GM19099 (cell line): ENCODE measurements around the gene COL20A1.

Source experiments
- POLR2A ChIP-seq: IDR thresholded peaks from 3 replicates; pipeline ENCODE4 v1.6.1; 2011; ENCODE audit warnings: low read depth; ENCODE audit not compliant: insufficient read length; ENCODE audit errors: extremely low read depth

The COL20A1 gene

DNA sequence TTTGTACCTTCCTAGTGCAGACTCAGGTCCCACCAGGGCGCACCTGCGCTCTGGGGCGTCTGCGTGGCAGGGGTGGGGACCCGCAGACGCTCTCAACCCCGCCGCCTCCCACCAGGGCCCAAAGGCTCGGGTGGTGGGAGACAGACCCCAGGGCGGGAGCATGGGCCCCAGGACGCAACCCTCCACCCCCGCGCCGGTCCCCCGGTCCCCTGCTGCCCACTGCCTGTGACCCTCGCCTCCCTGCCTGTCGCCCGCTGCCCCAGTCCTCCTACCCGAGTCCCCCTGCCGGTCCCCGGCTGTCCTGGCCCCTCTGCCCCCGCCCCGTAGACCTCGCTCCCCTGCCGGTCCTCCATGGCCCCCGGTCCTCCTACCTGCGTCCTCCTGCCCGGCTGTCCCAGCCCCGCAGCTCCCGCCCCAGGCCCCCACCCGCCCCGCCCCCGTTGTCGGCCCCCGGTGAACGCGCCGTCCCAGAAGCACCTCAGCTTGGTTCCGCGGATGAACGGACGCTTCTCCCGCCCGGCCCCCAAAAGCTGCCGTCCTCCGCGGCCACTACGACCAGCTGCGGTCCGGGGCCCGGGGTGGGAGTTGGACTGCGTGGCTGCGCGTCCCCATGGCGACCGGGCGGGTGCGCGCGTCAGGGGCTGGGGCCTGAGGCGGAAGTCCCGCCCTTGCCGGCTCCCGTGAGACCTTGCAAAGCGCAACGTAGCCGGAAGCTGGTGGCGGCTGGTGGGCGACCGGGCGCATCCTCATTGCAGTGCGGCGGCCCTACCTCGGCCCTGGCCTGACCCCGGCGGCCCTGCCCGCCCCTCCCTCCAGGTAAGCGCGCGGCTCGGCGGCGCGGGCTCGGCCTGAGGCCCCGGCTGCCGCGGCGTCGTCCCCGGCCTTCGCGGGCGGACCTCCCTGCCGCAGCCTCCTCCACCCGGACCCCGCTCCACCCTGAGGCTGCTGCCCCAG lies 20.6 kb upstream of the COL20A1 start, which contains the start of gene ARFGAP1:
TSS of gene ARFGAP1 (plus strand) at position 709 of the 954 bp plus-strand sequence. CDS start 2,768 bp downstream, outside the sequence.
- TF ChIP-seq POLR2A: peak; percentile 86

DNA sequence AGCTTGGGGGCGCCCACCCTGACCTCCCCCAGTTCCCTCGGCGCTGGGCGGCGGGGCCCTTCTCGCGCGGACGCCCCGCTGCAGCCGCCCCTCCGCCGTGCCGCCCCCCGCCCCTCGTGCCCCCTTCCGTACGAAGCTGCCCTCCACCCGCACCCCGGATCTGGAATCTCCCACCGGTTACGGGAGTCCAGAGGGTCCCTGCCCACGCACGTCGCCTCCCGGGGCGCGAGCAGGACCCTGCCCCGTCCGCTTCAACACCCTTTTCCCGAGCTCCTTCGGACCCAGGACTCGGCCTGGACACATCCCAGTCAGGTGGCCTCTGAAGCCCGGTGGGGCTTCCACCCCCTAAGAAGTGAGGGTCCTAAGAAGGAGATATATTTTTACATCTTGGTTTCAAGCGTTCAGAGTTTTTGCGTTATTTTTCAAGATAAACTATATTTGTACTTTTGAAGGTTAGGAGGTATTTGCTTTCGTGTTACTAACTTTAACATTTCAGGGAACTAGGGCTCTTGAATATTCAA lies 19.9 kb upstream of the COL20A1 start:
- TF ChIP-seq POLR2A: no peak

DNA sequence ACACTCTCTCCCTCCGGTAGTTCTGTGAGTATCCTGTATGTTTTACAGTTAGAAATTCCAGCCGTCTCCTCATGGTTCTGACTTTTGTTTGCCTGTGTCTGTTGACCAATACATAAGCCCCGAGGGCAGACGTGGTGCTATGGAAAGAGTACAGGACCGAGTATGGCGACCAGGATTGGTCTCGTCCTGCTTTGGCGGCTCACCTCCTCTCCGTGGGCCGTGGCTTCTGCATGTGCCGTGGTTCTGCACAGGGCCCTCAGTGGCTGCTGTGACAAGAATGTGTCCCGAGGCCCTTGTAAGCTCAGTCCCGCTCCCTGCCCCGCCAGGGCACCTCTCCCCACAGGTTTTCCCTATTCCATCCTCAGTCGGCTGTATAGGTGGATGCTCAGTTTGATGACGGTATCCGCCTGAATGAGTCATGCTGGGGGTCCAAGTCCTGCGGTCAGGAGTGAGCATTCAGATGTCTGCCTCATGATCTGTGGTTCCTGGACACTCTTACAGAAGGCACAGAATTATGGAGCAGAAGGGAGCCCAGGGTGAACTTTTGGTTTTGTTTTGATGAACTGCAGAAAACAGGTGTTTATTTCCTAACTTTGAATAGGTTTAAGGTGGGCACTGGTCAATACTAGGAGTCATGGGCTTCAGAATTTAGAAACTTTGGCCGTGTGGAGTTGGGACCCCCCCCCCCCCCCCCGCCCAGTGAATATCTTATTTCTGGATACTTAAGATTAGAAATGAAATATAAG lies 19.2 kb upstream of the COL20A1 start:
- no peak for TF ChIP-seq POLR2A

DNA sequence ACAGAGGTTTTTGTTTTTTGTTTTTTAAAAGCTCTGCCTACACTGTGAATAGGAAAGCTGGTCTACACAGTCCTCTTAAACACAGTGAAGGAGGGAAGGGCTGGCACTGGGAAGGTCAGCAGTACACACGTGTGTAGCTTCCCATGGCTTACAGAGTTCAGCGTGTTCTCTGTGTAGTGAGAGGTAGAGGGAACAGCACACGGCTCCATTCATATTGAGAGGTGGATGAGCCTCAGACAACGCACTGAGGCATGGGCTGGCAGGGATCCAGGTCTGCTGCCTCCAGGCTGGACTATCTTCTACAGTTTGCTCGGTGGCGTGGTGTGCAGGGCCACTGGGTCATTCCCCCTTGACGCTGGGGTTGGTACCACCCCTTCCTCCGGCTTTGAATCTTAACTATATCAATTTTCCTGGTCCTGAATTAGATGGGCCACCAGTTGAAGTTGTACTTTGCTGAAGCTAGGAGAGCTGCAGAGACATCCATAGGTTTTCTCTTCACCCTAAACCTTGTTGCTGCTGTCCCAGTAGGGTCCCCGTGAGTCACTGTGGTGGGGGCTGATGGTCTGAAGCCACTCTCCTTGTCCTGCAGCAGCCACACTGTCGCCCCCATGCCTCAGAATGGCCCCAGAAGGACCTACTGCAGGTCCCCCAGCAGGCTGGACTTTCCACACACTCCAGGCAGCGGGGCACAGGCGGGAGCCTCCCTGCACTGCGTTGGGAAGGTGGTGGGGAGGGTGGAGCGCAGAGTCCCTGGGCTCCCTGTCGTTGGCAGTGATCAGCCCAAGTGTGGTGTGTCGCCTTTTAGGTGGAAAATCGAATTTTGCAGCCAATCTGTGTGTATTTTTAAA lies 18.4 kb upstream of the COL20A1 start:
- TF ChIP-seq POLR2A: no peak

DNA sequence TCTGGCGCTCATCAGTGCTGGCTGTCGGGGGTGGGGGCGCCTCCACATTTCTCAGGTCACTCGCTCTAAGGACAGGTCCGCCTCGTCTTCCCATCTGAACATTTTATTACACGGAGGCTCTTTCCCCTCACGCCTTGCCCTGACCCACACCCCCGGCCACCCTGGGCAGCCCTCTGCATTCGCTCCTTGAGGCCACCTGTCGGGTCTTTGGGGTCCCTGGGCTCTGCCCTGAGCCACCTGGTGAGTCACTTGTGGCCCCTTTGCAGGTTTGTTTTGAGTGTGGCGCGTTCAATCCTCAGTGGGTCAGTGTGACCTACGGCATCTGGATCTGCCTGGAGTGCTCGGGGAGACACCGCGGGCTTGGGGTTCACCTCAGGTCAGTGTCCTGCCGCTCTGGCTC lies 17.2 kb upstream of the COL20A1 start:
- TF ChIP-seq POLR2A: no peak

DNA sequence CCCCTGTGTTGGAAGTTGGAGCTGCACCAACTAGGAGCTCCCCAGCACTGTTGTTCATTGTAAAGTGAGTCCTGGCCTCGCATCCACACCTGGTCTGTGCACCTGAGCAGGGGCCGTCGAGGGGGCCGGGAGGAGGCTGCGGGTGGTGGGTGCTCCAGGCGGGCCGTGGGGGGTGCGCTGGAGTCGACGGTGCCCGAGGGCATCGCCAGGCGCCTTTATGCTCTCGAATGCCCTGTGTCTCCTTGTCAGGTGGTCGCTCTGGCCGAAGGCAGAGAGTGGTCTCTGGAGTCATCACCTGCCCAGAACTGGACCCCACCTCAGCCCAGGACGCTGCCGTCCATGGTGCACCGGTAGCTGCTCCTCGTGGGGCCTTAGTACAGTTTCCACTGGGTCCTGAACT lies 16.0 kb upstream of the COL20A1 start:
- no peak for TF ChIP-seq POLR2A

DNA sequence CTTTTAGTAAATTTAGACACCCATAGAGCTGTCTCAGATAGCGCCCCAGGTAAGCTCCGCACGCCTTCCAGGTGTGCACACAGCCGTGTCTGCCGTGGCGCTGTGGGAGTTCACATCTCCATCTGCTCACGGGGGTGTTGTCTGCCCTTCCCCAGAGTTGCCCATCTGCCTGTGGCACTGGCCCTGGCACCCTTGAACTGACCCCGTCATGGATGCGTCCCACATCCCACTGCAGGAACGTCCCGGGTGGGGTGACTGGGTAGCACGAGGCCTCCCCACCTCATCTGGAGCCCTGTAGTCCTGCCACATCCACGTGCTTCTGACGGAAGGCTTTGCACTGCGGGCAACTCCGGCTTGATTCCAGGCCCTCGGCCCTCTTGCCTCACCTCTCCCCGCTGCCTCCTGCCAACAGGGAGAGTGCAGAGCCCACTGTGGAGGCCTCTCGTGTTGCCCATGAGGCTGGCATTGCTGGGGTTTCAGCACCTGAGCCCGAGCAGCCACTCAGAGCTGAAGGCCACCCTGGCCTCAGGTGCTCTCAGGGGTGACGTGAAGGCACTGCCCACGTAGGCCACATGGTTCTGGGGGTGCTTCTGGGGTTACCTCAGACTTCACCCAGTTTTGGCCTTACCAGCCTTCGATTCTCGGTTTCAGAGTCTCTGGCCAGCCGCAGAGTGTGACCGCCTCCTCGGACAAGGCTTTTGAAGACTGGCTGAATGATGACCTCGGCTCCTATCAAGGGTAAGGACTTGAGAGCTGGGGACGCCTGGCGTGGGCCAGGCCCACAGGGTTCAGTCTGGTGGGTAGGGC lies 15.3 kb upstream of the COL20A1 start:
- TF ChIP-seq POLR2A: no peak

DNA sequence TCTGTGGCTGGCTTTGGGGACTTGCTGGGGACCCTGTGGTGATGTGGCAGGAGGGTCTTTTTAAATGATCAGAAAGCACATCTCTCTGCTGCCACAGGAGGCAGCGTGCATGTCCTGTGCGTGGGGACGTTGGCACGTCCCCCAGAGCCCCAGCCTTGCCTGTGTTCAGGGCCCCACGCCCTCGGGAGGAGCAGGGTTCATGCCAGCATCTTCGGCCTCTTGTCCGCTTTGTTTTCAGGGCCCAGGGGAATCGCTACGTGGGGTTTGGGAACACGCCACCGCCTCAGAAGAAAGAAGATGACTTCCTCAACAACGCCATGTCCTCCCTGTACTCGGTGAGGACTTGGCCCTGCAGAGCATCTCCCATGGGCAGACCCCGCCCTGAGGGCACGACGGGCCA lies 14.3 kb upstream of the COL20A1 start:
- no peak for TF ChIP-seq POLR2A

DNA sequence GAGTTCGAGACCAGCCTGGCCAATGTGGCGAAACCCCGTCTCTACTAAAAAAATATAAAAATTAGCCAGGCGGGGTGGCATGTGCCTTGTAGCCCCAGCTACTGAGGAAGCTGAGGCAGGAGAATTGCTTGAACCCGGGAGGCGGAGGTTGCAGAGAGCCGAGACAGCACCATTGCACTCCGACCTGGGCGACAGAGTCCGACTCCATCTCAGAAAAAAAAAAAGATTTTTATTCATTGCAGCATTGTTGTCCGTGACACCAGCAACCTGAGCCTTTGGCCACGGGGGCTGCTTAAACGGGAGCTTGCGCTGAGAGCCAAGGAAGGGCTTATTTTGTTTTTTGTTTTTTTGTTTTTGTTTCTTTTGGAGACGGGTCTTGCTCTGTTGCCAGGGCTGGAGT lies 13.1 kb upstream of the COL20A1 start:
- TF ChIP-seq POLR2A: no peak

DNA sequence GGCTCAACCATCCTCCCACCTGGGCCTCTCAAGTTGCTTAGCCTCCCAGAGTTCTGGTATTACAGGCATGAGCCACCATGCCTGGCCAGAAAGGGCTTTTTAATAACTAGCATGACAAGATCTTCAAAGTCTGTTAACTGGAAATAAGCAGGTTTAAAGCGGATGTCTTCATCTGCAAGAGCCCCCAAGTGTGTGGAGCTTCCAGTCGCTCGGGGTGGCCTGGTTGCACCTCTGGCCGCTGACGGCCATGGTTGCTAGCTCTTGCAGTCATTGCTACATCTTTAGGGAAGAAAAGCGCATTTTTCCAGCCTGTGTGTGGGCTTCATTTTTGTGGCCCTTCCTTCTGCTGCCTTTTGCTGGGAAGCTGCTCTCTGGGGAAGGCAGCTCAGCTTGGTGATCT lies 12.6 kb upstream of the COL20A1 start:
- TF ChIP-seq POLR2A: no peak

DNA sequence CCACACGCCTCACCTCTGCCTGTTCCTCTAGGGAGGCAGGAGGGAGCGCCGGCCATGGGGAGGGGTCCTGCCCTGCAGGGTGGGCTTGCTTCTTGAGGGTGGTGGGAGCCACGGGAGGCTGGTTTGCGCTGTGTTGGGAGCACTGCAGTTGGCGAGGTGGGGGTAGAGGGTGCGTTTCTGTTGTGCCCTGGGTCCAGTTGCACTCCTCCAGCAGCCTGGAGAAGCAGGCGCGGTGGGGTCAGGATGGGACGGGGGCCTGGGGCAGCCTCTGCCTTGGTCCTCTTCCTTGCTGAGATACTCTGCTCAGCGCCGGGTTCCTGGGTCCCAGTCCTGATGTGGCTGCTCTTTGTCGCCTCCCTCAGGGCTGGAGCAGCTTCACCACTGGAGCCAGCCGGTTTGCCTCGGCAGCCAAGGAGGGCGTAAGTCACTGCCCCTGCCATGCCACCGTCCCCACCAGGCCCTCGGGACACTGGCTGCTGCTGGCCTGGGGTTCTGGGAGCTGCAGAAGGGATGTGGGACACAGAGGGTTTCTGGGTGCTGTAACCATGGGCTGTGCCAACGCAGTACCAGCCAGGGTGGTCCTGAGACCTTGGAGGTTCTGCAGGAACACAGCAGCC lies 11.9 kb upstream of the COL20A1 start:
- no peak for TF ChIP-seq POLR2A

DNA sequence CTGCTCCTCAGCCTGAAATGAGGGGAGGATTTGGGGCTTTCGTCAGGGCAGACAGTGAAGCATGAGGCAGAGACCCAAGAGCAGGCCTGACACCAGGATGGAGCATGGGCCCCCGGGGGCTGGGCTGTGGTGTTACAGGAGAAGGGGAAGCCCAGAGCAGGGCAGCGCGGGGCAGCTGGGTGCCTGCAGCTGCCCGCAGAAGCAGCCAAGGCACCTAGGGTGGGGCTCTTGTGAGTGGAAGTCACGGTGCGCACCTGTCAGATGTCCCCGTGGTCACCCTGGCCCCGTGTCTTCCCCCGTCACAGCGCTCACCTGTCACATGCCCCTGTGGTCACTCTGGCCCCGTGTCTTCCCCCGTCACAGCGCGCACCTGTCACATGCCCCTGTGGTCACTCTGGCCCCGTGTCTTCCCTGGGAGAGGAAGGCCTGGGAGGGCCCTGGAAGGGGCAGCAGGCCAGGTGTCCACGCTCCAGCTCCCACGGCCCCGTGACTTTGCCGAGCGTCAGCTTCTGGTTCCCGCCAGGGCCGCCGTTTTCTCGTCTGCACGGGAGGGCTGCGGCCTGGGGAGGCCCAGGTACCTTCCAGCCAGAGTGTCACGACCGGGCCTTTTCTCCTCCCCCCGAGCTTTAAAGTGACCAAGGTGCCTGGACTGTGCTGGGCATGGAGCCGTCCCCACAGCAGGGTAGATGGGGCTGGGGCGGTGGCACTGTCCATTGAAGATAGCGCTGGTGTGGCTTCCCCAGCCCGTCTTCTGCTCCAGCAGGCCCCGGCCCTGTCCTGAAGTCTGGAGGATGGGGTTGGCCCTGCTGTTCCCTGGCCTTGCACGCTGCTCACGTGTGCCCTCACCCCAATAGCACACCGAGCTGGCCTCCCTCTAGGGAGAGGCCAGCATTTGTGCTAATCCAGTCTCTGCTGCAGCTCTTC lies 11.0 kb upstream of the COL20A1 start:
- TF ChIP-seq POLR2A: no peak
